ENCODE measurements around the gene OLAH.

GRCh38 chr10:15067154-15067553 lies 23.4 kb downstream of the OLAH start:
- TF ChIP-seq, protein P1, sequence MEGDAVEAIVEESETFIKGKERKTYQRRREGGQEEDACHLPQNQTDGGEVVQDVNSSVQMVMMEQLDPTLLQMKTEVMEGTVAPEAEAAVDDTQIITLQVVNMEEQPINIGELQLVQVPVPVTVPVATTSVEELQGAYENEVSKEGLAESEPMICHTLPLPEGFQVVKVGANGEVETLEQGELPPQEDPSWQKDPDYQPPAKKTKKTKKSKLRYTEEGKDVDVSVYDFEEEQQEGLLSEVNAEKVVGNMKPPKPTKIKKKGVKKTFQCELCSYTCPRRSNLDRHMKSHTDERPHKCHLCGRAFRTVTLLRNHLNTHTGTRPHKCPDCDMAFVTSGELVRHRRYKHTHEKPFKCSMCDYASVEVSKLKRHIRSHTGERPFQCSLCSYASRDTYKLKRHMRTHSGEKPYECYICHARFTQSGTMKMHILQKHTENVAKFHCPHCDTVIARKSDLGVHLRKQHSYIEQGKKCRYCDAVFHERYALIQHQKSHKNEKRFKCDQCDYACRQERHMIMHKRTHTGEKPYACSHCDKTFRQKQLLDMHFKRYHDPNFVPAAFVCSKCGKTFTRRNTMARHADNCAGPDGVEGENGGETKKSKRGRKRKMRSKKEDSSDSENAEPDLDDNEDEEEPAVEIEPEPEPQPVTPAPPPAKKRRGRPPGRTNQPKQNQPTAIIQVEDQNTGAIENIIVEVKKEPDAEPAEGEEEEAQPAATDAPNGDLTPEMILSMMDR (IDR thresholded peaks at IDR 0.05 in 8 of 11, conservative IDR thresholded peaks at IDR 0.05 in 3 of 11) = no peak
- TF ChIP-seq POLR2A (IDR thresholded peaks at IDR 0.05) (no peak), POLR2AphosphoS5 (IDR thresholded peaks at IDR 0.05) (no peak)

Measured in spleen (tissue), 7 donors.